HEK293 (cell line): ENCODE results near the gene WHRN.

Experiments
- HOXD13 ChIP-seq: sonication (generic); formaldehyde crosslinking; IDR thresholded peaks from 2 replicates; pipeline ENCODE4 v1.8.0; 2022; ENCODE audit warnings: missing genetic modification reagents, borderline replicate concordance
- PRDM10 ChIP-seq: fragments of 450-650 bp; formaldehyde crosslinking; IDR thresholded peaks from 2 replicates; pipeline ENCODE4 v1.5.1; 2016; ENCODE audit warnings: missing biosample characterization, missing genetic modification characterization
- ZBTB20 ChIP-seq: fragments of 450-650 bp; formaldehyde crosslinking; IDR thresholded peaks from 2 replicates; pipeline ENCODE4 v1.5.1; 2016; ENCODE audit warnings: missing biosample characterization, missing genetic modification characterization
- ZSCAN16 ChIP-seq: fragments of 450-650 bp; formaldehyde crosslinking; IDR thresholded peaks from 2 replicates; pipeline ENCODE4 v1.5.1; 2016; ENCODE audit warnings: missing biosample characterization, missing genetic modification characterization
- TF ChIP-seq, protein P1 (sequence below): fragments of 450-650 bp; formaldehyde crosslinking; IDR thresholded peaks from 2 replicates; pipeline ENCODE4 v1.5.1; 2016; ENCODE audit warnings: missing biosample characterization, missing genetic modification characterization

GRCh38 chr9:114462791-114463190, 42.5 kb downstream of the WHRN start:
- TF ChIP-seq ZSCAN16 (tag by site-specific recombination) (no peak), HOXD13 (CRISPR knock-in tag) (no peak), PRDM10 (no peak), ZBTB20 (tag by site-specific recombination) (no peak)
- TF ChIP-seq, protein P1, sequence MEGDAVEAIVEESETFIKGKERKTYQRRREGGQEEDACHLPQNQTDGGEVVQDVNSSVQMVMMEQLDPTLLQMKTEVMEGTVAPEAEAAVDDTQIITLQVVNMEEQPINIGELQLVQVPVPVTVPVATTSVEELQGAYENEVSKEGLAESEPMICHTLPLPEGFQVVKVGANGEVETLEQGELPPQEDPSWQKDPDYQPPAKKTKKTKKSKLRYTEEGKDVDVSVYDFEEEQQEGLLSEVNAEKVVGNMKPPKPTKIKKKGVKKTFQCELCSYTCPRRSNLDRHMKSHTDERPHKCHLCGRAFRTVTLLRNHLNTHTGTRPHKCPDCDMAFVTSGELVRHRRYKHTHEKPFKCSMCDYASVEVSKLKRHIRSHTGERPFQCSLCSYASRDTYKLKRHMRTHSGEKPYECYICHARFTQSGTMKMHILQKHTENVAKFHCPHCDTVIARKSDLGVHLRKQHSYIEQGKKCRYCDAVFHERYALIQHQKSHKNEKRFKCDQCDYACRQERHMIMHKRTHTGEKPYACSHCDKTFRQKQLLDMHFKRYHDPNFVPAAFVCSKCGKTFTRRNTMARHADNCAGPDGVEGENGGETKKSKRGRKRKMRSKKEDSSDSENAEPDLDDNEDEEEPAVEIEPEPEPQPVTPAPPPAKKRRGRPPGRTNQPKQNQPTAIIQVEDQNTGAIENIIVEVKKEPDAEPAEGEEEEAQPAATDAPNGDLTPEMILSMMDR (tag by site-specific recombination): no peak
